HG03135 (cell line): Measurements from ENCODE around the gene GNG12.
A peak's percentile ranks its signal among the peaks of the same experiment; 100 is the strongest.
"Not testable (repeated sequence)": the region's sequence is repeated elsewhere in the genome, so short reads cannot be mapped to it uniquely, and the experiment has no call there.

Experiments
- ATAC-seq: cut with Tn5 transposase; IDR thresholded peaks from one replicate; pipeline ENCODE4 v1.9.1; 2021; ENCODE audit warnings: mild to moderate bottlenecking, moderate library complexity; ENCODE audit not compliant: unreplicated experiment

The GNG12 gene

DNA sequence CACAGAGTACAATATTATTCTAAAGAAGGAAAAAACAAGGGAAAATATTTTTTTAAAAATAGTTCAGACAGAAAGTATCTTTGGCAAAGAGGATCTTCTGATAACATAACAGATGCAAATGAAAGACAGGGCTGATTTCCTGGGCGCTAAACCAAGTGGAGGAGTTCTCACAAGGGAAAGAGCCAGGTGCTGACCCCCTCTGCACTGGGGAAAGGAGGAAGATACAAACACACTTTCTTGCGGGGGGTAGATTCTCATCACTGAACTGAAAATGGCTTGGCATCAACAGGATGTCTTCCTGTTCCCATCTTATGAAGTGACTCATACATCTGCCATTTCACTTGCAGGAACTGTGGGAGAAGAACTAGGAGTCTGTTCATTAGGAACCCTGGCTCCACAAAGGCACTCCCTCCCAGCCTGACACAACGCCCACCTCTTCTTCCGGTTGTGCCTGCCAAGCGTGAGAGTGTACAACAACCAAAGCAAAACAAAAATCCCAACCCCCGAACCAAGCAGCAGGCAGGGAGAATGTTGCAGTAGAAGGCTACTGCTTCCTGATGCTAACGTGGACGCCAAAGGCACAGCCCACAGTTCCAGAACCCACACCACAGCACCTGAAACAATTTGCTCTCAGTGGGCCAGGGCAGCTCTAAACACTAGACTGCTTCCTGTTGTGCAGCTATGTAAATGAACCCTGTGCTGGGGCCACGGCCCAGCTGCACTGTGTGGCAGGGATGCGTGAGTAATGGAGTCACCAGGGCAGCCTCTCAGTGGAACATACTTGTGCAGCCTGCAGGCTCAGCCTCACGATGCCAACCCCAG, 97.2 kb downstream of the GNG12 start:
- ATAC-seq = peak; percentile 95

- ATAC-seq = no peak
Observed at GRCh38 chr1:67735206-67735605, 98.1 kb downstream of the GNG12 start.

GRCh38 chr1:67734323-67734690, 99.0 kb downstream of the GNG12 start:
- no peak for ATAC-seq

DNA sequence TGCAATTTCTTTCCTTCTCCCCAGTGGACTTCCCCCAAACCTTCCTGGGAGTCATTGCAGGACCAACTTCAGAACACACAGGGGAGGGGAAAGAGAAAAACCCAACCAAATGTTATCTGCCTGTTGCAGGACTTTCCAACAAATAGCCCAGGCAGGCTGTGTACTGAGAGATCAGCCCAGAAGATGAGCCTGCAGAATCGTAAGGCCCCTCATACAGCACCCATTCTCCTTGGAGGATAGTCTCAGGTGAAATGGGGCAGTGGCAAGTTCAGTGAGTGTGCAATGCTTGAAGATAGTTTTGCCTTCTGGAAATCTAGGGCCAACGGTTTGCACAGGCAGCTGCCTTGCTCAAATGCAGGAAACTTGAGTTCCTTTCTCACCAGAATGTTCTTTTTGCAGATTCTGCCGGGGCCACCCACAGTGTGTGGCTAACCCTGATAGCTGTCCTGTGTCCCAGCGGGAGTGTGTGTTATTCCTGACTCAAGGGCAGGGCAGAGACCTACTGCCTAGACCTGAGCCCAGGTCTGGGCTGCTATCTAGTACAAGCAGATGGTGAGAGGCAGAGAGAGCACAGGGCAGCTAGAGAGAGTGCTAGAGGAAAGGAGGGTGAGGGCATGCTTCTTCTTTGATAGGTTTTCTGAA, 99.5 kb downstream of the GNG12 start:
- ATAC-seq = no peak

DNA sequence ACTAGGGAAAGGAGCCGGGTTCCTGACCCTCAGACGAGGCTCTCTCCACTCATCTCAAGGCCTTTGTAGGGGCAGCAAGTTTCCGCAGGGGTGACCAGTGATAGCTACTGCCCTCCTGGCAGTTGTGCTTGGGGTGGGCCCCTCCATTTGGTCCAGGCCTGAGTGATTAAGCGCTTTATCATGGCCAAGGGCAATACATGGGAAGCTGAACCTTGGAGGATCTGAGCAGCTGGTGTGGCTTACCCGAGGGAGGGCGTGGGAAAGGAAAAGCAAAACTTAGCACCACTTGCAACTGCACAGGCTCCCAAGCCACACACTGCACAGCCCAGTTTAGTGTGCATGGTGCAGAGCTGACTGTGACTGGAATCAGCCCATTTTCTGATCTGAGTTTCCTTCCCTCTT, 100.5 kb downstream of the GNG12 start:
- ATAC-seq = peak; percentile 29

GRCh38 chr1:67731322-67731721, 101.9 kb downstream of the GNG12 start:
- ATAC-seq = no peak

DNA sequence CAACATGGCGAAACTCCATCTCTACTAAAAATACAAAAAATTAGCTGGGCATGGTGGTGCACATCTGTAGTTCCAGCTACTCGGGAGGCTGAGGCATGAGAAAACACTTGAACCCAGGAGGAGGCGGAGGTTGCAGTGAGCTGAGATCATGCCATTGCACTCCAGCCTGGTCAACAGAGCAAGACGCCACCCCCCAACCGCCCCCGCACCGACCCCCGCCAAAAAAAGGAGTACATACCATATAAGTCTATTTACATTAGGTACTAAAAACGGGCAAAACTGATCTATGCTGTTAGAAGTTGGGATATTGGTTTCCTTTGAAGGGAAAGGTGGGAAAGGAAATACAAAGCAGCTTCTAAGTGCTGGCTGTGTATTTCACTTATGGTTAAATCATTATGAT, 103.0 kb downstream of the GNG12 start:
- not testable (repeated sequence) for ATAC-seq

- no peak for ATAC-seq
Observed at GRCh38 chr1:67729872-67730271, 103.4 kb downstream of the GNG12 start.

GRCh38 chr1:67726224-67726623, 107.0 kb downstream of the GNG12 start:
- ATAC-seq = no peak

- ATAC-seq = no peak
Observed at GRCh38 chr1:67724928-67725560, 108.2 kb downstream of the GNG12 start.

GRCh38 chr1:67723620-67724019, 109.6 kb downstream of the GNG12 start:
- no peak for ATAC-seq

DNA sequence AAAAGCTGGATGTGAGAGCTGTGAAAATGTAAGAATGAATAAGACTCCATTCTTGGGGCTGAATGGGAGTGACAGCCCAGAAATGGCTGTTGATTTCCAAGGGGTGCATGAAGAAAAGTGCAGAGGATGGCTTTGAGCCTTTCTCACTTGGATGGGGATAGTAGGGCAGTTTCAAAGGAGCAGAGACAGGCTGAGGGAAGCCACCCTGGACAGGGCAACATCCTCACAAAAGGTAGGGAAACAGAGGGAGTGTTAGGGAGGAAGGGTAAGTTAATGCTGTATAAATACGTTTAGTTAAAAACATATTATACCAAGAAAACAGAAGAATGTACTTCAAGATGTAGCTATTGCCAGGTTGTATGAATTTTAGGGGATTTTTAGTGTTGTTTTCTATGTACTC, 110.1 kb downstream of the GNG12 start:
- no peak for ATAC-seq

DNA sequence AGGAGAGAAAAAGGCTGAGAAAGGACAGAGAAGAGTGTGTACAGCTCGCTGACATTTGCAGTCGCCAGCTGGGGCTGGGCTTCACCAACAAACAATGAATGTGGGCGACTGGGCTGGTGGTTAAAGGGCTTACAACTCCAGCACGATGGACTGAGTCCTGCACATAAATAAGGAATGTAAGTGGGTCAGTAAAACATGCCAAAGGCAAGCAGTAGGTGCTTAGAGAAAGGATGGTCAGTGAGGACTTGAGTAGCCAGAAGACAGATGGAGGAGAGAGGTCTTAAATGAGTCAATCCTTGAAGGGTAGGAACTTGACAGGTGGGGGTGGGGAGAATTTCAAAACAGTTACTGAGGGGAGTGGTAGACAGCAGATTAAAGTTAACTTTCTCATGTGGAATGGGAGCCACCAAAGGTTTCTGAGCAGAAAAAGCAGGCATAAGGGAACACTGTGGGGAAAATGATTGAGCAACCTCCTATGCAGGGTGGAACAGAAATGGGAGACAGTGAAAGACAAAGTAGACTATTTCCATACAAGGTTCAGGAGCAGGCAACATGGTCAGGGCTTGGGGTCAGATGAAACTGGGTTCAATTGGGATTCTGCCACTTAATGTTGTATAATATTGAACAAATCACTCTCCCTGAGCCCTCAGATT, 110.8 kb downstream of the GNG12 start:
- no peak for ATAC-seq

GRCh38 chr1:67721650-67722291, 111.5 kb downstream of the GNG12 start:
- no peak for ATAC-seq

GRCh38 chr1:67721112-67721511, 112.2 kb downstream of the GNG12 start:
- ATAC-seq = no peak

GRCh38 chr1:67719329-67720196, 113.7 kb downstream of the GNG12 start:
- no peak for ATAC-seq

DNA sequence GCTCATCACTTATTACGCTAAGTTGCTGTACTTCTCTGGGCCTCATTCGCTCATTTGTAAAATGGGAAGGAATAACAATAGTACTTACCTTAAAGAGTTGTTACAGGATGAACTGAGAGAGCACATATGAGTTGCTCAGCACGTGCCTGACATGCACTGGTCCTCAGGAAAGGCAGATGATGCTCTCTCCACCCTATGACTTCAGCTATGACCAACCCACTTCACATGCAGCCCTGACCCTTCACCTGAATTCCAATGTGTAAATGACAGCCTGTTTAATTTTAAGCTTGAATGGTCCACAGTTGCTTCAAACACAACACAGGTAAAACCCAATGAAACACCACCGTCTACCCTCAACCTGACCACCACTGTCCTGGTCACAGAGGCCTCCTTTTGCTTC, 115.4 kb downstream of the GNG12 start:
- ATAC-seq = no peak

DNA sequence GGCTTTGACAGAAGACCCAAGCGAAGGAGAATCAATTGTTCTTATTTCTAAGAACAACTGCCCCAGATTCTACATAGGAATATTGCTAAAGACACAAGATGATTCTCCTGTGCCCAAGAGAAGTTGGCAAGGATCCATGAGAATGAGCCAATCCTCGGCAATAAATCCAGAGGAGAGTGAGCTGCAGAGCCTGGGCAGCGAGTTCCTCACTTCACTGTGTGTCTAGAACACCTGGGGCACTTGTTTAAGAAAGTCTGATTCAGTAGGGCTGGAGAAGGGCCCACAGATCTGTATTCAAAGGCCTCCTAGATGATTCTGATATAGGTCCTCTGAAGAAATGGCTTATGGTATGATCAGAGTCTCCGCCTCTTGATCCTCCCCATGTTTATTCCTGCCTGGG, 116.5 kb downstream of the GNG12 start:
- no peak for ATAC-seq

GRCh38 chr1:67715819-67716218, 117.4 kb downstream of the GNG12 start:
- ATAC-seq = no peak
